H7 (cell line): ENCODE data around the gene OXSR1. TPM values are rescaled to one million over a fixed set of nuclear protein-coding genes. Genes with fewer than 3 reads are reported as not detected.
"Not testable (repeated sequence)": the region's sequence is repeated elsewhere in the genome, so short reads cannot be mapped to it uniquely, and the experiment has no call there.

Source experiments
- DNase-seq: peaks from one replicate; pipeline ENCODE4 v3.0.0; 2012
- H3K27me3 ChIP-seq: 2 replicates; pipeline ENCODE4 v1.6.0; 2011; ENCODE audit warnings: mild to moderate bottlenecking, low read length; ENCODE audit not compliant: control insufficient read depth, insufficient read depth
- H3K36me3 ChIP-seq: replicated peaks from 2 replicates; pipeline ENCODE4 v1.5.1; 2011; ENCODE audit warnings: low read length; ENCODE audit not compliant: control insufficient read depth, insufficient read depth
- H3K4me3 ChIP-seq: 2 replicates; pipeline ENCODE4 v1.5.1; 2011; ENCODE audit warnings: low read depth, mild to moderate bottlenecking, control low read depth, low read length, moderate library complexity; ENCODE audit not compliant: insufficient read depth
- total RNA-seq: library from RNA; depleted of rRNA; stranded (reverse); fragments of >200 nt; shearing (Covaris generic); gene quantifications from 2 replicates; pipeline ENCODE4 v1.2.3, GENCODE V29; 2014; rRNA removed

Gene OXSR1
- total RNA-seq, 1 experiment from 2014 or later, result 25.5 TPM

- Histone ChIP-seq H3K36me3 (no peaks in the 10 kb centered on the region), H3K4me3 (no peak overlapping the region), H3K27me3 (no peaks in the 10 kb centered on the region)
- DNase-seq, result no peak
These were observed 118.7 kb downstream of the OXSR1 start for GRCh38 chr3:38283810-38284755.

DNA sequence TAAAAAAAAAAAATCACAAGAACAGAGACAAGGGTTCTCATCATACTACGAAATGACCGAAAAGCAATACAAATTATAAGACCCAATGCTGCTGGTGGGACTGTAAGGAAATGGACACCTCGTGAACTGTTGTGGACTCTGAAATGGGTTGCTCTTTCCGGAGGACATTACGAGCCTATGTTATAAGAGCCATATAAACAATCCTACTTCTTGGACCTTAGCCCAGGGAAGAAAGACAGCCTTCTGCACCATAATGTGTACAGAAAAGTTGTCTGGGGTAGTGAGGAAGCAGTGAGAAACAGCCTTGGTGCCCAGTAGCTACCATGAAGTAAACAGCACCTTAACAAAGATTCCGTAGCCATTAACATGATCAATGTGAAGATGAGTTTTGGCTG lies 119.4 kb downstream of the OXSR1 start:
- H3K27me3 ChIP-seq, result no peaks in the 10 kb centered on the region
- no peak for DNase-seq
- no peak overlapping the region for H3K4me3 ChIP-seq
- no peaks in the 10 kb centered on the region for H3K36me3 ChIP-seq

GRCh38 chr3:38289286-38290217 lies 124.2 kb downstream of the OXSR1 start:
- not testable (repeated sequence) for H3K36me3 ChIP-seq, DNase-seq

DNA sequence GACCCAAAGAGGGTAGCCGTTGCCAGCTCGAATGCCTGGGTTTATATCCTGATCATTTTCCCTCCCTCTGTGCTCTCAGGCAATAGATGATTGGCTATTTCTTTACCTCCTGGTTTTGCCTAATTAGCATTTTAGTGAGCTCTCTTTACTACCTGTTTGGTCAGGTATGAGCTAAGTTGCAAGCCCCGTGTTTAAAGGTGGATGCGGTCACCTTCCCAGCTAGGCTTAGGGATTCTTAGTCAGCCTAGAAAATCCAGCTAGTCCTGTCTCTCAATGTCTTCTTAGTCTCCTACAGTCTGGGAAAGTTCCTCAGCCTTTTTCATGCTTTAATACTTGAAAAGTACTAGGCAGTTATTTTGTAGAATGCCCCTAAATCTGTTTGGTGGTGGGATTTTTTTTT lies 131.7 kb downstream of the OXSR1 start:
- H3K27me3 ChIP-seq, H3K4me3 ChIP-seq, H3K36me3 ChIP-seq, DNase-seq: not testable (repeated sequence)

More at GRCh38 chr3:38289286-38290217, 124.2 kb downstream of the OXSR1 start:
- not testable (repeated sequence) for H3K4me3 ChIP-seq, H3K27me3 ChIP-seq

GRCh38 chr3:38297537-38297936 lies 132.2 kb downstream of the OXSR1 start:
- no peak for DNase-seq
- Histone ChIP-seq H3K36me3 (no peaks in the 10 kb centered on the region), H3K27me3 (no peaks in the 10 kb centered on the region), H3K4me3 (no peak overlapping the region)

DNA sequence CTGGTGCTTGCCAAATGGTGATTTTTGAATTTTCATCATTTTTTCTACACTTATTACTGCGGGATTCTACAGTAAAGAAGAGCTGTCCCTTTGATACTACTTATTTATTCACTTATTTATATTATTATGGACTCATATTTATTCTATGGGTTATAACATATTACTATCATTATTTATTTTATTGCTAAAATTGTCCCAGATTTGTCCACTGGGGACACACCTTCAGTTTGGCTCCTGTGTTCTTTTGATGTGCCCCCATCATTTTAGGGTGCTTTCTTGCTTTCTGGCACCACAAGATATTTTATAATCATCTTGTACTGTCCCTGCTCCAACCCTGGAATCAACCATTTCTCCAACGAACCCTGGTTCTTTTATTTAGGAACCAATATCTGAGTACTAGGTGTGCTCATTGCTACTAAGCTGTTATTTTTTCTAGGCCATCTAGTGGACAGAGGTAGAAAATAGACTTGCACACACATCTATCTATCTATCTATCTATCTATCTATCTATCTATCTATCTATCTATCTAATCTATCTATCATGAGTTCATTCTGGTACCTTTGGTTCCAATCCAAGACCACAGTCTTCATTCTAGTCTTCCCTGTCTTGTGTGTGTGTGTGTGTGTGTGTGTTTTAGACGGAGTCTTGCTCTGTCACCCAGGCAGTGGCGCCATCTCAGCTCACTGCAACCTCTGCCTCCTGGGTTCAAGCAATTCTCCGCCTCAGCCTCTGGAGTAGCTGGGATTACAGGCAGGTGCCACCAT lies 132.8 kb downstream of the OXSR1 start:
- H3K36me3 ChIP-seq, result no peaks in the 10 kb centered on the region
- H3K4me3 ChIP-seq, result no peak overlapping the region
- H3K27me3 ChIP-seq, result no peaks in the 10 kb centered on the region
- DNase-seq, result no peak

Other genes with a start within 250 kb of the OXSR1 start
- gene VILL, start 174.8 kb upstream of the OXSR1 start, total RNA-seq, result 5.0 and 5.3 TPM in 2 replicates
- gene PLCD1, start 135.9 kb upstream of the OXSR1 start, total RNA-seq, result 22.2 and 22.3 TPM in 2 replicates
- 0.33 and 1.3 TPM in 2 replicates for gene DLEC1, start 126.3 kb upstream of the OXSR1 start, total RNA-seq
- gene ACAA1, start 28.4 kb upstream of the OXSR1 start, total RNA-seq, result 12.8 and 15.7 TPM in 2 replicates
- gene MYD88, start 26.9 kb upstream of the OXSR1 start, total RNA-seq, result 1.8 and 3.4 TPM in 2 replicates
- gene SLC22A13, start 100.3 kb downstream of the OXSR1 start, total RNA-seq, result 0.11 and 0.24 TPM in 2 replicates
- 0.03 TPM in 1 of 2 replicates, not detected in the other for gene SLC22A14, start 116.8 kb downstream of the OXSR1 start, total RNA-seq
- 1.5 and 1.6 TPM in 2 replicates for gene XYLB, start 181.2 kb downstream of the OXSR1 start, total RNA-seq